ENCODE data around the gene PLD6.
"Not testable (repeated sequence)": the region's sequence is repeated elsewhere in the genome, so short reads cannot be mapped to it uniquely, and the experiment has no call there.

Gene PLD6

GRCh38 chr17:17206124-17206912 lies at the start of gene PLD6:
Gene PLD6 (minus strand): TSS chr17:17206333. CDS start chr17:17206286, 47 bp downstream.
- ChIA-PET POLR2A (no interaction called here), CTCF (interaction anchor here (1.1 to 1.7 kb wide), 5 partner anchors 8 to 209 kb away, joined by 3 to 5 read pairs (median 4); no protein-coding TSS in a partner anchor)
- no peak for DNase-seq (ENCODE audit: low read depth, low spot score)
- TF ChIP-seq CTCF (IDR thresholded peaks at IDR 0.05; ENCODE audit: insufficient read depth, low read length, missing control alignments) = no peak
- H3K4me3 ChIP-seq (ENCODE audit: low read depth, low read length) = peak within 1 kb of the TSS; percentile 62

- CTCF ChIA-PET = interaction anchor here (3.1 kb wide), 1 partner anchor 257 kb away, joined by 7 read pairs; no protein-coding TSS in a partner anchor
- POLR2A ChIA-PET = interaction anchor here (0.6 kb wide), 1 partner anchor 51 kb away, joined by 4 read pairs; no protein-coding TSS in a partner anchor
- H3K4me3 ChIP-seq (ENCODE audit: low read depth, low read length); DNase-seq (ENCODE audit: low read depth, low spot score): not testable (repeated sequence)
Observed at GRCh38 chr17:17255689-17256088, 49.6 kb upstream of the PLD6 start.

- ChIA-PET CTCF (interaction anchor here (1.7 to 3.1 kb wide), 2 partner anchors 14 to 256 kb away, joined by 5 to 7 read pairs; no protein-coding TSS in a partner anchor), POLR2A (no interaction called here)
- TF ChIP-seq CTCF (IDR thresholded peaks at IDR 0.05; ENCODE audit: insufficient read depth, low read length, missing control alignments) = no peak
- H3K4me3 ChIP-seq (ENCODE audit: low read depth, low read length) = no peak overlapping the region
- DNase-seq (ENCODE audit: low read depth, low spot score) = no peak
Observed at GRCh38 chr17:17254036-17254435, 47.9 kb upstream of the PLD6 start.

GRCh38 chr17:17253406-17253805 lies 47.3 kb upstream of the PLD6 start:
- ChIA-PET POLR2A (no interaction called here), CTCF (interaction anchor here (1.7 to 3.1 kb wide), 2 partner anchors 13 to 255 kb away, joined by 5 to 7 read pairs; no protein-coding TSS in a partner anchor)
- TF ChIP-seq CTCF (IDR thresholded peaks at IDR 0.05; ENCODE audit: insufficient read depth, low read length, missing control alignments) = no peak
- H3K4me3 ChIP-seq (ENCODE audit: low read depth, low read length) = no peak overlapping the region
- DNase-seq (ENCODE audit: low read depth, low spot score) = no peak

GRCh38 chr17:17252149-17252661 lies 46.1 kb upstream of the PLD6 start:
- ChIA-PET POLR2A (no interaction called here), CTCF (no interaction called here)
- H3K4me3 ChIP-seq (ENCODE audit: low read depth, low read length) = no peak overlapping the region
- no peak for DNase-seq (ENCODE audit: low read depth, low spot score)
- TF ChIP-seq CTCF (IDR thresholded peaks at IDR 0.05; ENCODE audit: insufficient read depth, low read length, missing control alignments) = no peak

- CTCF ChIA-PET = interaction anchor here (1.0 kb wide), 1 partner anchor 18 kb away, joined by 3 read pairs; no protein-coding TSS in a partner anchor
- TF ChIP-seq CTCF (IDR thresholded peaks at IDR 0.05; ENCODE audit: insufficient read depth, low read length, missing control alignments) = no peak
- DNase-seq (ENCODE audit: low read depth, low spot score) = no peak
- no peak overlapping the region for H3K4me3 ChIP-seq (ENCODE audit: low read depth, low read length)
- POLR2A ChIA-PET = interaction anchor here (0.7 kb wide), 1 partner anchor 10 kb away, joined by 3 read pairs; no protein-coding TSS in a partner anchor
Observed at GRCh38 chr17:17246879-17247278, 40.7 kb upstream of the PLD6 start.
